Measurements from ENCODE around the gene GPC6.

The GPC6 gene

DNA sequence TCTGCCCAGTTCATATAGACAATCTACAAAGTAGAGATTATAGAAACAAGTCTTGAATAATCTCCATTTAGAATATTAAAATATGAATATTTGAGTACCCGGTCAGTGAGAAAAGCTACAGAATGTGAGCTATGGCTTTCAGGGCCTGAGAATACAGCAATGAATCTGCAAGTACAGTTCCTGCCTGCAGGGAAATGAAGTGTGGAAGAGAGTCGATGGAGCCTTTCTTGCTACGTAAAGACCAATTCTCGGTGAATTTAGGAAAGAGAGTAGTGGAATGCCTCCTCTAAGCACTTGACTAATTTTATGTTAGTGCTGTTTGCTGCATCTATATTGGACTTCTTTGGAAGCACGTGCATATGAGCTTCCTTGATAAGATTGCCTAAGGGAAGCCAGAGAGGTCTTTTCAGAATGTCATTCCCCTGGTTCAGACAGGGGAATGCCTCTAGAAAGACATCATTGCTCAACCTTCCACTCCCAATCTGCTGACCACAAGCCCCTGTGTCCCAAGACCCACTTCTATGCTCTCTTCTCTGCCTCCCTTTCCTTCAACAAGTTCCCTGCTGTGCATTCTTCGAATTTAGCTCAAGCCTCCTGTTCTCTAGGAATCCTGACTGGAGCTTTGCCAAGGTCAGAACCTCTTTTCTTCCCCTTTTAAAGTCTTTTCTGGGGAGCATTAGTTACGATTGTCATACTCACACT is 41.9 kb downstream of the GPC6 start:
- DNase-seq (ENCODE audit: low read depth), result no peak

GRCh38 chr13:93270769-93271742 is 44.4 kb downstream of the GPC6 start:
- no peak for DNase-seq (ENCODE audit: low read depth)

DNA sequence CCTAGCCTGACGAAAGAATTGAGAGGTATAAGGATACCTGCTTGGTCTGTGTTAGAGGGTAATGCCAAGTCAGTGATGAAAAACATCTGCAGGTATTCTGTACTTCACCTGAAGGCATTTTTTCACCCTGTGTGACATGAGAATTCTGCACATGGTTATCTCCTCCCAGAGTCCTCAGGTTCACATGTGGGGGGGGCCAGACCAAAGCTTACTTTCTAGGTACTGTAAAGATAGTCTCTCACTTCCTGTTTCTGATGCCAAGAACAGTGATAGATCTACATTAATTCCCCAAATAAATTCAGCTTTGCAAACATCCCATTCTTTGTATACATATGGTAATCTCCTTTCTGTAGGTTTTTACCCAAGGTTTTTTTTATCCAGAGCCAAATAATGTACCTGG is 53.4 kb downstream of the GPC6 start:
- DNase-seq (ENCODE audit: low read depth), result no peak

DNA sequence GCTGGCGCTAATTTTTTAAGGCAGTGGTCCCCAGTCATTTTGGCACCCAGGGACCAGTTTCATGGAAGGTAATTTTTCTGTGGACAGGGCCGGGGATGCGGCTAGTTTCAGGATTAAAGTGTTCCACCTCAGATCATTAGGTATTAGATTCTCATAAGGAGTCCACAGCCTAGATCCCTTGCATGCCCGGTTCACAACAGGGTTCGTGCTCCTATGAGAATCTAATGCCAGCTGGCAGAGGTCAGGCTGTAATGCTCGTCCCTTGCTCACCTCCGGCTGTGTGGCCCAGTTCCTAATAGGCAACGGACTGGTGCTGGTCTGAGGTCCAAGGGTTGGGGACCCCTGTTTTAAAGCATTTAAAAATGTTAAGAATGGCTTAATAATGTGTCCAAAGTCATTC is 54.1 kb downstream of the GPC6 start:
- DNase-seq (ENCODE audit: low read depth), result no peak

GRCh38 chr13:93283255-93283654 is 56.6 kb downstream of the GPC6 start:
- DNase-seq (ENCODE audit: low read depth), result no peak

DNA sequence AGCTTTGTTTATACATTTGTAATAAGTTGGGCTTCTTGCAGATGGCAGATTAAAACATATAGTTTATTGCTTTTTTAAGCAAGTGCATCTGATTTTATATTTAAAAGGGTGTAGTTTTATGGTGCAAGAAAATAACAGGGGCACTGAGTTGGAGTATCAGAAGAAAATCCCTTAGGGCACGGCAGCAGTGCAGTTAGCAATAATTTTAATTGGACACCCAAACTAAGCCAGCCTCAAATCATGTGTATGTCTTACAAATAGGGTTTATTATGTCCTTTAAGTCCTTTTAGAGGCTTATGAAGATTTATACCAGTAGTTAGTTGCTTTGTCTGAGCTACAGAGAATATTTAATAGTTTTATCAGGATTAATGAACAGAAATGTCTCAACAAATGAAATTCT is 57.5 kb downstream of the GPC6 start:
- no peak for DNase-seq (ENCODE audit: low read depth)

- DNase-seq (ENCODE audit: low read depth), result no peak
These were observed 59.4 kb downstream of the GPC6 start for GRCh38 chr13:93286047-93286446.

- DNase-seq (ENCODE audit: low read depth), result no peak
These were observed 62.4 kb downstream of the GPC6 start for GRCh38 chr13:93289053-93289452.

GRCh38 chr13:93289842-93290241 is 63.2 kb downstream of the GPC6 start:
- DNase-seq (ENCODE audit: low read depth), result no peak

GRCh38 chr13:93290503-93290902 is 63.9 kb downstream of the GPC6 start:
- no peak for DNase-seq (ENCODE audit: low read depth)

- no peak for DNase-seq (ENCODE audit: low read depth)
These were observed 65.8 kb downstream of the GPC6 start for GRCh38 chr13:93292366-93292765.

DNA sequence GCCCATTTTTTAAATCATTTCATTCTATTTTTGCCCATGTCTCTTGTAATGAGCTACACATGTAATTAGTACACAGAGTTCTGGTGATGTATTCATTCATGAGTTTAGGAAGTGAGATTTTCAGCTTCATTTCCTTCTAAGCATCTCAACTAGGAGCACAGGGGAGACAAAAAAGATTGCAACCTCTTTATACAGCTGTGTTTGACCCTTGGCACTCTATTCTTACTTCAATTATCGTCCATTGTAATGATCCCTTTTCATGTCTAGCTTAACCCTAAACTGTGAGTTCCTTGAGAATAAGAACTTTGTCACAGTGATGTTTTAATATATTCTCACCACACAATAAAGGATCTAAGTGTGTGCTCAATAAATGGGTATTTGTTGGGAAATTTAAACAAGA is 67.1 kb downstream of the GPC6 start:
- no peak for DNase-seq (ENCODE audit: low read depth)

DNA sequence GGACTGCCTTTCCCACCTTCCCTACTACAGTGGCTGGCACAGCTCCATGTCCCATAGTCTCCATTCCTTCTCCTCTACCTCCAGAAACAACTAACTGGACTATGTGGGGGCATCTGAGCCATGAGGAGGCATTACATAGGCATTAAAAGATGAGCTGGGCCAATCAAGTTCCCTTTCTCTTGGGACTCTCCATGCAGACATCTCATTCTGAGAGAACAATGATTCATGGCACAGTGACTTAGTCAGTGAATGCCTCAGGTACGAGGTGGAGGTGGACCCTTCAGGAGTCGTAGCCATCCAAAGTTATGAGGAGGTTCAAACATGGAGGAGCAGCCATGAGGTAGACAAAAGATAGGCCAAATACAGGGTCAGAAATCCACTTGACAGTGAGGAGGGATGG is 70.0 kb downstream of the GPC6 start:
- DNase-seq (ENCODE audit: low read depth), result no peak

- DNase-seq (ENCODE audit: low read depth), result no peak
These were observed 72.1 kb downstream of the GPC6 start for GRCh38 chr13:93298713-93299112.

- DNase-seq (ENCODE audit: low read depth), result no peak
These were observed 77.5 kb downstream of the GPC6 start for GRCh38 chr13:93304134-93304533.

- DNase-seq (ENCODE audit: low read depth), result no peak
These were observed 78.4 kb downstream of the GPC6 start for GRCh38 chr13:93304868-93305613.

- DNase-seq (ENCODE audit: low read depth), result no peak
These were observed 79.3 kb downstream of the GPC6 start for GRCh38 chr13:93305886-93306285.

GRCh38 chr13:93307136-93307535 is 80.5 kb downstream of the GPC6 start:
- no peak for DNase-seq (ENCODE audit: low read depth)

DNA sequence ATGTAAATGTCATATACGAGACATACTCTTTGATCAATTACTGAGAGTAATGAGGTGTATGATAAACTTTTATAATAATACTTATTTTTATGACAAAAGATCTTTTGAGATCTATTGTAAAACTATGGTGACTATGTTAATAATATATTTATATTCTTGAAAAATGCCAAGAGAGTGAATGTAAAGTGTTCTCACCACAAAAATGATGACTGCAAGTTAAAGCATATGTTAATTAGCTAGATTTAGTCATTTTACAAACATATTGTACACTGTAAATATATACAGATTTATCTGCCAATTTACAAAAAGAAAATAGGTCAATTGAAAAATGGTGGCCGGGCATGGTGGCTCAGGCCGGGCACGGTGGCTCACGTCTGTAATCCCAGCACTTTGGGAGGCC is 81.0 kb downstream of the GPC6 start:
- no peak for DNase-seq (ENCODE audit: low read depth)

- DNase-seq (ENCODE audit: low read depth), result no peak
These were observed 83.4 kb downstream of the GPC6 start for GRCh38 chr13:93309886-93310523.

- DNase-seq (ENCODE audit: low read depth), result no peak
These were observed 90.2 kb downstream of the GPC6 start for GRCh38 chr13:93316841-93317240.

All from stimulated activated CD4-positive, alpha-beta T cell treated with anti-CD3 and anti-CD28 coated beads, Interleukin-2, amount 100 ng/mL, for 4 hours (primary cell).